Measurements from ENCODE around the gene KLLN.
A peak's percentile ranks its signal among the peaks of the same experiment; 100 is the strongest.
"Not testable (repeated sequence)": the region's sequence is repeated elsewhere in the genome, so short reads cannot be mapped to it uniquely, and the experiment has no call there.

The KLLN gene

GRCh38 chr10:87863053-87863943 lies at the start of gene KLLN, which contains the start of gene PTEN:
TSS of gene KLLN (minus strand) at chr10:87863533. CDS start at chr10:87862487, 1,046 bp downstream.
TSS of gene PTEN (plus strand) at chr10:87863625. CDS start at chr10:87864470, 845 bp downstream.
- DNase-seq (ENCODE audit: low spot score) = peak; percentile 89

GRCh38 chr10:87903396-87903795 lies 40.1 kb upstream of the KLLN start:
- DNase-seq (ENCODE audit: low spot score) = not testable (repeated sequence)

- DNase-seq (ENCODE audit: low spot score) = not testable (repeated sequence)
Observed at GRCh38 chr10:87897957-87898356, 34.6 kb upstream of the KLLN start.

GRCh38 chr10:87896216-87896615 lies 32.9 kb upstream of the KLLN start:
- no peak for DNase-seq (ENCODE audit: low spot score)

- DNase-seq (ENCODE audit: low spot score) = no peak
Observed at GRCh38 chr10:87895430-87895829, 32.1 kb upstream of the KLLN start.

GRCh38 chr10:87887548-87888289 lies 24.4 kb upstream of the KLLN start:
- DNase-seq (ENCODE audit: low spot score) = no peak

GRCh38 chr10:87887146-87887545 lies 23.8 kb upstream of the KLLN start:
- DNase-seq (ENCODE audit: low spot score) = no peak

- no peak for DNase-seq (ENCODE audit: low spot score)
Observed at GRCh38 chr10:87886635-87887034, 23.3 kb upstream of the KLLN start.

- no peak for DNase-seq (ENCODE audit: low spot score)
Observed at GRCh38 chr10:87882555-87883294, 19.4 kb upstream of the KLLN start.

GRCh38 chr10:87881373-87882059 lies 18.2 kb upstream of the KLLN start:
- not testable (repeated sequence) for DNase-seq (ENCODE audit: low spot score)

GRCh38 chr10:87880336-87880735 lies 17.0 kb upstream of the KLLN start:
- DNase-seq (ENCODE audit: low spot score) = no peak

GRCh38 chr10:87878664-87879459 lies 15.5 kb upstream of the KLLN start:
- DNase-seq (ENCODE audit: low spot score) = no peak

- no peak for DNase-seq (ENCODE audit: low spot score)
Observed at GRCh38 chr10:87875929-87876571, 12.7 kb upstream of the KLLN start.

- DNase-seq (ENCODE audit: low spot score) = no peak
Observed at GRCh38 chr10:87873656-87874055, 10.3 kb upstream of the KLLN start.

GRCh38 chr10:87872828-87873227 lies 9.5 kb upstream of the KLLN start:
- DNase-seq (ENCODE audit: low spot score) = no peak

- no peak for DNase-seq (ENCODE audit: low spot score)
Observed at GRCh38 chr10:87869773-87870551, 6.6 kb upstream of the KLLN start.

- not testable (repeated sequence) for DNase-seq (ENCODE audit: low spot score)
Observed at GRCh38 chr10:87869139-87869538, 5.8 kb upstream of the KLLN start.

- DNase-seq (ENCODE audit: low spot score) = no peak
Observed at GRCh38 chr10:87868277-87868676, 4.9 kb upstream of the KLLN start.

- no peak for DNase-seq (ENCODE audit: low spot score)
Observed at GRCh38 chr10:87867453-87867852, 4.1 kb upstream of the KLLN start.

Data from globus pallidus (tissue), 1 donor.